ENCODE results near the gene MID1IP1.

- TF ChIP-seq SMC3 (conservative IDR thresholded peaks at IDR 0.05; ENCODE audit: poor library complexity) (no peak), CTCF (IDR thresholded peaks at IDR 0.05; ENCODE audit: poor library complexity, severe bottlenecking) (no peak), EP300 (conservative IDR thresholded peaks at IDR 0.05; ENCODE audit: poor library complexity, severe bottlenecking) (no peak), TAF1 (IDR thresholded peaks at IDR 0.05; ENCODE audit: low read depth) (no peak), MXI1 (conservative IDR thresholded peaks at IDR 0.05; ENCODE audit: poor library complexity, severe bottlenecking) (no peak), EZH2 (IDR thresholded peaks at IDR 0.05; ENCODE audit: borderline replicate concordance, insufficient read depth, low read length, poor library complexity, severe bottlenecking) (no peak), RAD21 (conservative IDR thresholded peaks at IDR 0.05) (no peak), POLR2AphosphoS5 (IDR thresholded peaks at IDR 0.05) (no peak)
Measured at GRCh38 chrX:38824176-38824575, 22.9 kb downstream of the MID1IP1 start.

All from neural cell (in vitro differentiated cells).